HG02678 (cell line): ENCODE data around the gene LCN10.

Source experiments
- ATAC-seq: cut with Tn5 transposase; IDR thresholded peaks from one replicate; pipeline ENCODE4 v1.9.1; 2021; ENCODE audit warnings: mild to moderate bottlenecking, moderate library complexity; ENCODE audit not compliant: unreplicated experiment

LCN10 gene

DNA sequence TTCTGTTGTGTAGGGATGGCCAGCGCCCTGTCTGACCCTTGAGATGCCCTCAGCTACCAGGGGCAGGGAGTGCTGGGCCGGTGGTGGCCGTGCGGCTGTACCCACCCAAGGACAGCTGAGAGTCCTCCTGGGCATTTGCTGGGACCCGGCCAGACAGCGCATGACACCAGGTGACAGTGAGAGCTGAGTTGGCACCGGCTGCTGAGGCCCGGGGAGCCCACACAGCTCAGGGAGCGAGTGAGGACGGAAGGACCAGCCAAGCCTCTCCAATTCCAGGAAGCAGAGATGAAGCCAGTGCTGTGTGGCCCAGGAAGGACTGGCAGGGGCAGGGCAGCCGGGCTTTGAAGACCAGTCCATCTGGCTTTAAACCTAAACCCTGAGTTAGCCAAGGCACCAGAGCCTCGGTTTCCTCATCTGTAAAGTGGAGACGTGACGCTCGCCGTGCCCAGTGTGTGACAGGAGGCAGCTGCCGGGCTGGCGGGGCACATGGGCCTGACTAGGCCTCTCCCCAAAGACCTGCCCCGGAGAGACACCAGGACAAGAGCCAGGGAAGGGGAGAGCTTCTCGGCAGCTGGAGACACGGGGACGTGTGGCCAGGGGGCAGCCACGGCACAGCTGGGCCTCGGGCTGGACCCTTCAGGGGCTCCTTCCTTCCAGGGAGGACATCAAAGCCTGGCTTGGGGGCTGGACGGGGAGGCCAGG lies 52.5 kb downstream of the LCN10 start:
- no peak for ATAC-seq

DNA sequence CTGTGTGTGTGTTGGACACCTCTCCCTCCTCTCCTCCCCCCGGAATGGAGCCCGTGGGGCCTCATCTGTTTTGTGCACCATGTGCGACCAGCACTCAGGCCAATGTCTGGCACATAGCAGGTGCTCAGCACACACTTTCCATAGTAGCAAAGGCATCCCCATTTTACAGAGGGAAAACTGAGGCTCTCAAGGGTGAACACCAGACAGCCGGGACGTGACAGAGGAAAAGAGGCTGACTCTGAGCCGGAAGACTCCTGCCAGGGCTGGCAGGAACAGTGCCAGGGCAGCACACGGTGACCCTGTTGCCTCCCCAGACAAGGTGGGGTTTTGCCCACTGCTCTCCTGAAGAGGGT lies 53.7 kb downstream of the LCN10 start:
- no peak for ATAC-seq

DNA sequence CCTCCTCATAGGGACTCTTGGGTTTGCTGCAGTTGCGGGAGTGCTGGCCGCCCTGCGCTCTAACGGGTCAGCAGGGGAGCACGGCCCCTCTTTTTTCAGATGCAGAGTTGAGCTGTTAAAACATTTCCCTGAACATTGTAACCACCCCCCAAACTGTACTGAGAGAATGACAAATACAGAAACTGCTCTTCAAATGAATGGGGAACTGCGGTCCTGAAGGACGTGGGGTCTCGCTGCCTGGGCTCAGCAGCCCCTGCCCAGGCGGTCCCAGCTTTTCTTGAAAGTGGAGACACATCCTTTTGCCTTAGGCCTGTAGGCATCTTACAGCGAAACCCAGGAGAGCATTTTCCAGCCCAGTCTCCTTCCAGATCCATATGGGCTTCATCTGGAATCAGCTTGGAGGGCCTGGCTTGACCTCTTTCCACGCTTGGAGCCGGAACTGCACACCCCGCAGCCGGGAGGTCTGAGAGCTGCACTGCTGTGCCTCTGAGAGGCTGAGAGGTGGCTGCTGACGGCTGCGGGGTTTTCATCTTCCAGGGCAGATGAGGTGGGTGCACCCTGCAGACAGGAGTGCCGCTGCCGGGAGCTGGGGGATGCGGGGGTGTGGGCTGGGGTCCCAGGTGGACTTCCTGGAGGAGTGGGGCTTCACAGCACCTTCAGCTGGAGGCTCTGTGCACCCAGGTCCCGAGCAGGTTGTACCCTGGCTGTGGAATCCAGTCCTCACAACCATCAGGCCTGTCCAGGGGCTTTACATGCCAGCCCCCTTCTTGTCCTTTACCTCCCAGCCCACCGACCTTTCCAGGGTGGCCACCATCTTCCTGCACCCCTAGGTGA lies 54.2 kb downstream of the LCN10 start:
- ATAC-seq, result no peak
